ENCODE measurements around the gene DDX39B. TPM values are rescaled to one million over a fixed set of nuclear protein-coding genes. Genes with fewer than 3 reads are reported as not detected.
A peak's percentile ranks its signal among the peaks of the same experiment; 100 is the strongest.

DDX39B gene
- total RNA-seq, 1 donor = 183 TPM

DNA sequence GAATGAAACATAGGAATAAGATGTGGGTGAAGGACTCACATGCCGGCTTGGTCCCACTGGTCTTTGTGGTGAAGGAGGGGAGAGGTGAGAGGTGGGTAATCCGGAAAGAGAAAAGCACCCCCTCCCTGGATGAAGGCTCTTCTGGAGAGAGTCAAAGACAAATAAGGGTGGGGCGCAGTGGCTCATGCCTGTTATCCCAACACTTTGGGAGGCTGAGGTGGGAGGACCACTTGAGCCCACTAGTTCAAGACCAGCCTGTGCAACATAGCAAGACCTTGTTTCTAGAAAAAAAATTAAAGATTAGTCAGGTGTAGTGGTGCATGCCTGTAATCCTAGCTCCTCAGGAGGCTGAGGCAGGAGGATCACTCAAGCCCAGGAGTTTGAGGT, 37.3 kb upstream of the DDX39B start:
- H3K9me3 ChIP-seq (ENCODE audit: low read depth, low read length) = no peaks in the 10 kb centered on the region
- peaks cover 87% of the 10 kb centered on the region for H3K4me1 ChIP-seq (ENCODE audit: insufficient read depth, low read length)
- no peaks in the 10 kb centered on the region for H3K27me3 ChIP-seq (ENCODE audit: insufficient read depth, low read length)
- no peak overlapping the region for H3K4me3 ChIP-seq (ENCODE audit: low read length)

DNA sequence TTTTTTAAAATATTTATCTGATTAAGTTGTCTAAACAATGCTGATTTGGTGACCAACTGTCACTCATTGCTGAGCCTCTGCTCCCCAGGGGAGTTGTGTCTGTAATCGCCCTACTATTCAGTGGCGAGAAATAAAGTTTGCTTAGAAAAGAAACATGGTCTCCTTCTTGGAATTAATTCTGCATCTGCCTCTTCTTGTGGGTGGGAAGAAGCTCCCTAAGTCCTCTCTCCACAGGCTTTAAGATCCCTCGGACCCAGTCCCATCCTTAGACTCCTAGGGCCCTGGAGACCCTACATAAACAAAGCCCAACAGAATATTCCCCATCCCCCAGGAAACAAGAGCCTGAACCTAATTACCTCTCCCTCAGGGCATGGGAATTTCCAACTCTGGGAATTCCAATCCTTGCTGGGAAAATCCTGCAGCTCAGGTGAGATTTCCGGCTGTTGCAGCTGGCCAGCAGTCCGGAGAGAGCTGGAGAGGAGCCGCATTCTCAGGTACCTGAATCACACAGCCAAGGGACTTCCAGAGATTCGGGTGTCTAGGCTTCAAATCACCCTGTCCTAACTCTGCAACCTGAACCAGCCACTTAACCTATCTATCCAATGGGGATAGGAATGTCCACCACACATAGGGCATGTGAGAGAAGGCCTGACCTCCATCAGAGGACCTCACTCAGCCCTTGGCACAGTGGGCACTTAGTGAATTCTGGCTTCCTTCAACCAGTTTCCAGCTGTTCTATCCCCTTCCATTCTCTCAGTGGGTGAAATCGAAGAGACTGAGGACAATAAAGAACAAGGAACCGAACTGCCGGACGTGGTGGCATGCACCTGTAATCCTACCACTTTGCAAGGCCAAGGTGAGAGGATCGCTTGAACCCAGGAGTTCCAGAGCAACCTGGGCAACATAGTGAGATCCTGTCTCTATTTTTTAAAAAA, 36.6 kb upstream of the DDX39B start:
- no peaks in the 10 kb centered on the region for H3K27me3 ChIP-seq (ENCODE audit: insufficient read depth, low read length)
- no peaks in the 10 kb centered on the region for H3K9me3 ChIP-seq (ENCODE audit: low read depth, low read length)
- H3K4me1 ChIP-seq (ENCODE audit: insufficient read depth, low read length) = peaks cover 87% of the 10 kb centered on the region
- H3K4me3 ChIP-seq (ENCODE audit: low read length) = no peak overlapping the region

DNA sequence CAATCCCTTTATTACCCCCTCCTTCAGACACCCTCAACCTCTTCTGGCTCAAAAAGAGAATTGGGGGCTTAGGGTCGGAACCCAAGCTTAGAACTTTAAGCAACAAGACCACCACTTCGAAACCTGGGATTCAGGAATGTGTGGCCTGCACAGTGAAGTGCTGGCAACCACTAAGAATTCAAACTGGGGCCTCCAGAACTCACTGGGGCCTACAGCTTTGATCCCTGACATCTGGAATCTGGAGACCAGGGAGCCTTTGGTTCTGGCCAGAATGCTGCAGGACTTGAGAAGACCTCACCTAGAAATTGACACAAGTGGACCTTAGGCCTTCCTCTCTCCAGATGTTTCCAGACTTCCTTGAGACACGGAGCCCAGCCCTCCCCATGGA, 35.8 kb upstream of the DDX39B start:
- Histone ChIP-seq H3K4me1 (ENCODE audit: insufficient read depth, low read length) (peaks cover 87% of the 10 kb centered on the region), H3K27me3 (ENCODE audit: insufficient read depth, low read length) (no peaks in the 10 kb centered on the region), H3K4me3 (ENCODE audit: low read length) (peak overlapping the region; percentile 57), H3K9me3 (ENCODE audit: low read depth, low read length) (no peaks in the 10 kb centered on the region)

DNA sequence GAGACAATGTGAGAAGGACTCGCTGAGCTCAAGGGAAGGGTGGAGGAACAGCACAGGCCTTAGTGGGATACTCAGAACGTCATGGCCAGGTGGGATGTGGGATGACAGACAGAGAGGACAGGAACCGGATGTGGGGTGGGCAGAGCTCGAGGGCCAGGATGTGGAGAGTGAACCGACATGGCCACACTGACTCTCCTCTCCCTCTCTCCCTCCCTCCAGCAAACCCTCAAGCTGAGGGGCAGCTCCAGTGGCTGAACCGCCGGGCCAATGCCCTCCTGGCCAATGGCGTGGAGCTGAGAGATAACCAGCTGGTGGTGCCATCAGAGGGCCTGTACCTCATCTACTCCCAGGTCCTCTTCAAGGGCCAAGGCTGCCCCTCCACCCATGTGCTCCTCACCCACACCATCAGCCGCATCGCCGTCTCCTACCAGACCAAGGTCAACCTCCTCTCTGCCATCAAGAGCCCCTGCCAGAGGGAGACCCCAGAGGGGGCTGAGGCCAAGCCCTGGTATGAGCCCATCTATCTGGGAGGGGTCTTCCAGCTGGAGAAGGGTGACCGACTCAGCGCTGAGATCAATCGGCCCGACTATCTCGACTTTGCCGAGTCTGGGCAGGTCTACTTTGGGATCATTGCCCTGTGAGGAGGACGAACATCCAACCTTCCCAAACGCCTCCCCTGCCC, 35.2 kb upstream of the DDX39B start:
- Histone ChIP-seq H3K9me3 (ENCODE audit: low read depth, low read length) (no peaks in the 10 kb centered on the region), H3K4me3 (ENCODE audit: low read length) (peak overlapping the region; percentile 57), H3K27me3 (ENCODE audit: insufficient read depth, low read length) (no peaks in the 10 kb centered on the region), H3K4me1 (ENCODE audit: insufficient read depth, low read length) (peaks cover 87% of the 10 kb centered on the region)

DNA sequence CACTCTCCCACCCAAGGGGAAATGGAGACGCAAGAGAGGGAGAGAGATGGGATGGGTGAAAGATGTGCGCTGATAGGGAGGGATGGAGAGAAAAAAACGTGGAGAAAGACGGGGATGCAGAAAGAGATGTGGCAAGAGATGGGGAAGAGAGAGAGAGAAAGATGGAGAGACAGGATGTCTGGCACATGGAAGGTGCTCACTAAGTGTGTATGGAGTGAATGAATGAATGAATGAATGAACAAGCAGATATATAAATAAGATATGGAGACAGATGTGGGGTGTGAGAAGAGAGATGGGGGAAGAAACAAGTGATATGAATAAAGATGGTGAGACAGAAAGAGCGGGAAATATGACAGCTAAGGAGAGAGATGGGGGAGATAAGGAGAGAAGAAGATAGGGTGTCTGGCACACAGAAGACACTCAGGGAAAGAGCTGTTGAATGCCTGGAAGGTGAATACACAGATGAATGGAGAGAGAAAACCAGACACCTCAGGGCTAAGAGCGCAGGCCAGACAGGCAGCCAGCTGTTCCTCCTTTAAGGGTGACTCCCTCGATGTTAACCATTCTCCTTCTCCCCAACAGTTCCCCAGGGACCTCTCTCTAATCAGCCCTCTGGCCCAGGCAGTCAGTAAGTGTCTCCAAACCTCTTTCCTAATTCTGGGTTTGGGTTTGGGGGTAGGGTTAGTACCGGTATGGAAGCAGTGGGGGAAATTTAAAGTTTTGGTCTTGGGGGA, 34.3 kb upstream of the DDX39B start:
- Histone ChIP-seq H3K9me3 (ENCODE audit: low read depth, low read length) (no peaks in the 10 kb centered on the region), H3K4me3 (ENCODE audit: low read length) (peak overlapping the region; percentile 57), H3K4me1 (ENCODE audit: insufficient read depth, low read length) (peaks cover 93% of the 10 kb centered on the region), H3K27me3 (ENCODE audit: insufficient read depth, low read length) (no peaks in the 10 kb centered on the region)

DNA sequence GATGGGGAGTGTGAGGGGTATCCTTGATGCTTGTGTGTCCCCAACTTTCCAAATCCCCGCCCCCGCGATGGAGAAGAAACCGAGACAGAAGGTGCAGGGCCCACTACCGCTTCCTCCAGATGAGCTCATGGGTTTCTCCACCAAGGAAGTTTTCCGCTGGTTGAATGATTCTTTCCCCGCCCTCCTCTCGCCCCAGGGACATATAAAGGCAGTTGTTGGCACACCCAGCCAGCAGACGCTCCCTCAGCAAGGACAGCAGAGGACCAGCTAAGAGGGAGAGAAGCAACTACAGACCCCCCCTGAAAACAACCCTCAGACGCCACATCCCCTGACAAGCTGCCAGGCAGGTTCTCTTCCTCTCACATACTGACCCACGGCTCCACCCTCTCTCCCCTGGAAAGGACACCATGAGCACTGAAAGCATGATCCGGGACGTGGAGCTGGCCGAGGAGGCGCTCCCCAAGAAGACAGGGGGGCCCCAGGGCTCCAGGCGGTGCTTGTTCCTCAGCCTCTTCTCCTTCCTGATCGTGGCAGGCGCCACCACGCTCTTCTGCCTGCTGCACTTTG, 33.6 kb upstream of the DDX39B start, which contains the start of gene TNF:
TNF (plus strand) TSS at position 231 of the 567 bp plus-strand sequence; CDS start at position 408, 177 bp downstream.
- no peaks in the 10 kb centered on the region for H3K9me3 ChIP-seq (ENCODE audit: low read depth, low read length)
- H3K4me3 ChIP-seq (ENCODE audit: low read length) = peak within 1 kb of the TSS; percentile 57
- H3K27me3 ChIP-seq (ENCODE audit: insufficient read depth, low read length) = no peaks in the 10 kb centered on the region
- peaks cover 96% of the 10 kb centered on the region for H3K4me1 ChIP-seq (ENCODE audit: insufficient read depth, low read length)

DNA sequence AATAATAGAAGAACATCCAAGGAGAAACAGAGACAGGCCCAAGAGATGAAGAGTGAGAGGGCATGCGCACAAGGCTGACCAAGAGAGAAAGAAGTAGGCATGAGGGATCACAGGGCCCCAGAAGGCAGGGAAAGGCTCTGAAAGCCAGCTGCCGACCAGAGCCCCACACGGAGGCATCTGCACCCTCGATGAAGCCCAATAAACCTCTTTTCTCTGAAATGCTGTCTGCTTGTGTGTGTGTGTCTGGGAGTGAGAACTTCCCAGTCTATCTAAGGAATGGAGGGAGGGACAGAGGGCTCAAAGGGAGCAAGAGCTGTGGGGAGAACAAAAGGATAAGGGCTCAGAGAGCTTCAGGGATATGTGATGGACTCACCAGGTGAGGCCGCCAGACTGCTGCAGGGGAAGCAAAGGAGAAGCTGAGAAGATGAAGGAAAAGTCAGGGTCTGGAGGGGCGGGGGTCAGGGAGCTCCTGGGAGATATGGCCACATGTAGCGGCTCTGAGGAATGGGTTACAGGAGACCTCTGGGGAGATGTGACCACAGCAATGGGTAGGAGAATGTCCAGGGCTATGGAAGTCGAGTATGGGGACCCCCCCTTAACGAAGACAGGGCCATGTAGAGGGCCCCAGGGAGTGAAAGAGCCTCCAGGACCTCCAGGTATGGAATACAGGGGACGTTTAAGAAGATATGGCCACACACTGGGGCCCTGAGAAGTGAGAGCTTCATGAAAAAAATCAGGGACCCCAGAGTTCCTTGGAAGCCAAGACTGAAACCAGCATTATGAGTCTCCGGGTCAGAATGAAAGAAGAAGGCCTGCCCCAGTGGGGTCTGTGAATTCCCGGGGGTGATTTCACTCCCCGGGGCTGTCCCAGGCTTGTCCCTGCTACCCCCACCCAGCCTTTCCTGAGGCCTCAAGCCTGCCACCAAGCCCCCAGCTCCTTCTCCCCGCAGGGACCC, 32.6 kb upstream of the DDX39B start:
- Histone ChIP-seq H3K4me1 (ENCODE audit: insufficient read depth, low read length) (peaks cover 96% of the 10 kb centered on the region), H3K4me3 (ENCODE audit: low read length) (no peak overlapping the region), H3K9me3 (ENCODE audit: low read depth, low read length) (no peaks in the 10 kb centered on the region), H3K27me3 (ENCODE audit: insufficient read depth, low read length) (no peaks in the 10 kb centered on the region)

DNA sequence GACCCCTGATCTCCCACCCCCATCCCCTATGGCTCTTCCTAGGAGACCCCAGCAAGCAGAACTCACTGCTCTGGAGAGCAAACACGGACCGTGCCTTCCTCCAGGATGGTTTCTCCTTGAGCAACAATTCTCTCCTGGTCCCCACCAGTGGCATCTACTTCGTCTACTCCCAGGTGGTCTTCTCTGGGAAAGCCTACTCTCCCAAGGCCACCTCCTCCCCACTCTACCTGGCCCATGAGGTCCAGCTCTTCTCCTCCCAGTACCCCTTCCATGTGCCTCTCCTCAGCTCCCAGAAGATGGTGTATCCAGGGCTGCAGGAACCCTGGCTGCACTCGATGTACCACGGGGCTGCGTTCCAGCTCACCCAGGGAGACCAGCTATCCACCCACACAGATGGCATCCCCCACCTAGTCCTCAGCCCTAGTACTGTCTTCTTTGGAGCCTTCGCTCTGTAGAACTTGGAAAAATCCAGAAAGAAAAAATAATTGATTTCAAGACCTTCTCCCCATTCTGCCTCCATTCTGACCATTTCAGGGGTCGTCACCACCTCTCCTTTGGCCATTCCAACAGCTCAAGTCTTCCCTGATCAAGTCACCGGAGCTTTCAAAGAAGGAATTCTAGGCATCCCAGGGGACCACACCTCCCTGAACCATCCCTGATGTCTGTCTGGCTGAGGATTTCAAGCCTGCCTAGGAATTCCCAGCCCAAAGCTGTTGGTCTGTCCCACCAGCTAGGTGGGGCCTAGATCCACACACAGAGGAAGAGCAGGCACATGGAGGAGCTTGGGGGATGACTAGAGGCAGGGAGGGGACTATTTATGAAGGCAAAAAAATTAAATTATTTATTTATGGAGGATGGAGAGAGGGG, 31.7 kb upstream of the DDX39B start:
- Histone ChIP-seq H3K27me3 (ENCODE audit: insufficient read depth, low read length) (no peaks in the 10 kb centered on the region), H3K9me3 (ENCODE audit: low read depth, low read length) (no peaks in the 10 kb centered on the region), H3K4me3 (ENCODE audit: low read length) (no peak overlapping the region), H3K4me1 (ENCODE audit: insufficient read depth, low read length) (peaks cover 96% of the 10 kb centered on the region)

DNA sequence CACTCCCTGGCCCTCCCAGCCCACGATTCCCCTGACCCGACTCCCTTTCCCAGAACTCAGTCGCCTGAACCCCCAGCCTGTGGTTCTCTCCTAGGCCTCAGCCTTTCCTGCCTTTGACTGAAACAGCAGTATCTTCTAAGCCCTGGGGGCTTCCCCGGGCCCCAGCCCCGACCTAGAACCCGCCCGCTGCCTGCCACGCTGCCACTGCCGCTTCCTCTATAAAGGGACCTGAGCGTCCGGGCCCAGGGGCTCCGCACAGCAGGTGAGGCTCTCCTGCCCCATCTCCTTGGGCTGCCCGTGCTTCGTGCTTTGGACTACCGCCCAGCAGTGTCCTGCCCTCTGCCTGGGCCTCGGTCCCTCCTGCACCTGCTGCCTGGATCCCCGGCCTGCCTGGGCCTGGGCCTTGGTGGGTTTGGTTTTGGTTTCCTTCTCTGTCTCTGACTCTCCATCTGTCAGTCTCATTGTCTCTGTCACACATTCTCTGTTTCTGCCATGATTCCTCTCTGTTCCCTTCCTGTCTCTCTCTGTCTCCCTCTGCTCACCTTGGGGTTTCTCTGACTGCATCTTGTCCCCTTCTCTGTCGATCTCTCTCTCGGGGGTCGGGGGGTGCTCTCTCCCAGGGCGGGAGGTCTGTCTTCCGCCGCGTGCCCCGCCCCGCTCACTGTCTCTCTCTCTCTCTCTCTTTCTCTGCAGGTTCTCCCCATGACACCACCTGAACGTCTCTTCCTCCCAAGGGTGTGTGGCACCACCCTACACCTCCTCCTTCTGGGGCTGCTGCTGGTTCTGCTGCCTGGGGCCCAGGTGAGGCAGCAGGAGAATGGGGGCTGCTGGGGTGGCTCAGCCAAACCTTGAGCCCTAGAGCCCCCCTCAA, 30.5 kb upstream of the DDX39B start, which contains the start of gene LTA:
LTA (plus strand) TSS at position 249 of the 871 bp plus-strand sequence; CDS start at position 703, 454 bp downstream.
- H3K27me3 ChIP-seq (ENCODE audit: insufficient read depth, low read length) = no peaks in the 10 kb centered on the region
- H3K4me3 ChIP-seq (ENCODE audit: low read length) = peak within 1 kb of the TSS; percentile 37
- no peaks in the 10 kb centered on the region for H3K9me3 ChIP-seq (ENCODE audit: low read depth, low read length)
- H3K4me1 ChIP-seq (ENCODE audit: insufficient read depth, low read length) = peaks cover 96% of the 10 kb centered on the region

DNA sequence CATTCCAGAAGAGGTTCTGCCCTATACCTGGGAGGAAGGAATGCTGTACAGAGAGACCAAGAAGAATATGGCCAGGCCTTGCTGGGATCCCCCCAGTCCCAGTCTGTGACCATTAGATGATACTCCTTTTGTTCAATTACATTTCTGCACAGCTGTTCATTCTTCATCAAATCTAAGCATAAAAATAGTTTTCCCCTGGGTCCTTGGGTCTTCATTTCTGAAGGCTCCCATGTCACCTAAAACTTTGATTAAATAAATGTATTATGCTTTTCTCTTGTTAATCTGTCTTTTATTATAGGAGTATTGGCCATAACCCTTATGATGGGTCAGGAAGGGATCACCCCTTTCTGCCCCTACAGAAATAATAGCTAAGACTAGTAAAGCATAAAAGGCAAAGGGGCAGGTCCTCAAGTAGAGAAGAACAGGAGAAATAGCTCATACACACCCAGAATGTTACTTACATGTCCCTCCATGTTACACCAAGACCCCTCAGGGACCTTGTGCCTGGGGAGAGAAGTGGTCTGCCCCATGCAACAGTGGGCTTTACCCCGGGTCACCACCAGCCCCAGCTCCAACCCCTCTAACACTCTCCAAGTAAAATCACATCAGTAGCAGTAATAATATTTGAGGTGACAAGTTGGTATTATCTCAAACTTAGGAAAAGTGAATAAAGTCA, 28.2 kb upstream of the DDX39B start:
- Histone ChIP-seq H3K4me3 (ENCODE audit: low read length) (no peak overlapping the region), H3K9me3 (ENCODE audit: low read depth, low read length) (no peaks in the 10 kb centered on the region), H3K27me3 (ENCODE audit: insufficient read depth, low read length) (no peaks in the 10 kb centered on the region), H3K4me1 (ENCODE audit: insufficient read depth, low read length) (peaks cover 81% of the 10 kb centered on the region)

DNA sequence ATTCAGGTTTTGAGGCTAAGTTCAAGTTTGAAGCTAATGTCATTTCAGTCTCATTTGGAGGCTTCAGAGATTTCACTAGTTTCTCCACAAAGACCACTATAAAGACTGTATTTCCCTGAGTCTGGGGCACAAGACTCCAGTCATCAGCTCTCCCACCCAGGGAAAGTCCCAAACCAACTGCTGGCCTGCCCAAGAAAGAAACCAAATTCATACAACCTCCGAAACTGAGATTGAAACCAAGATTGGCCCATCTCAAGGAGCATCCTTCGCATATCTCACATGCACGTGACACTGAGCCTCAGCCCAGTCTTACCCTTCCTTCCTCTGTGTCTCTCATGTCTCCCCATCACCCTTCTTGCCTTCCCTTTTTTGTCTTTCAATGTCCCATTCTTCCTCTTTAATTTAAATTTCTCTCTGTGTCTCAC, 26.7 kb upstream of the DDX39B start:
- H3K9me3 ChIP-seq (ENCODE audit: low read depth, low read length) = no peaks in the 10 kb centered on the region
- no peaks in the 10 kb centered on the region for H3K27me3 ChIP-seq (ENCODE audit: insufficient read depth, low read length)
- no peak overlapping the region for H3K4me3 ChIP-seq (ENCODE audit: low read length)
- peaks cover 72% of the 10 kb centered on the region for H3K4me1 ChIP-seq (ENCODE audit: insufficient read depth, low read length)

Data from mononuclear cell (primary cell).